Measurements from ENCODE around the gene MYCN. TPM values are rescaled to one million over a fixed set of nuclear protein-coding genes. Genes with fewer than 3 reads are reported as not detected.
"Not testable (repeated sequence)": the region's sequence is repeated elsewhere in the genome, so short reads cannot be mapped to it uniquely, and the experiment has no call there.

Gene MYCN
- total and polyA plus RNA-seq, 2 of the 13 experiments (the other 11 are each of a cell fraction or from before 2014, with no cell fraction given): not detected

DNA sequence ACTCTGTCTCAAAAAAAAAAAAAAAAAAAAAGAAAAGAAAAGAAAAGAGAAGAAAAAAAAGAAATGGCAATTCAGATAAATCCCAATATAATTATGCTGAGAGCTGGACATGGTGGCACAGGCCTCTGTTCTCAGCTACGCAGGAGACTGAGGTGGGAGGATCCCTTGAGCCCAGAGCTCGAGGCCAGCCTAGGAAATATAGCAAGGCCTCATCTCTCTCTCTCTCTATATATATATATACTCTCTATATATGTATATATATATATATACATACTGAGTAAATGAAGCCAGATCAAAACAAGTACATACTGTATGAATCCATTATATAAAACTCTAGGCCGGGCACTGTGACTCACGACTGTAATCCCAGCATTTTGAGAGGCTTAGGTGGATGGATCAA lies 30.6 kb upstream of the MYCN start:
- H3K27ac ChIP-seq (ENCODE audit: extremely low read length, insufficient read depth, low read length): no peak overlapping the region
- no peaks in the 10 kb centered on the region for H3K4me1 ChIP-seq (ENCODE audit: insufficient read depth, low read length)
- H3K4me2 ChIP-seq (ENCODE audit: low read depth, low read length): no peak overlapping the region
- TF ChIP-seq IRX3 (CRISPR knock-in tag; IDR thresholded peaks at IDR 0.05; ENCODE audit: borderline replicate concordance, low read depth) (no peak), ZNF567 (CRISPR knock-in tag; IDR thresholded peaks at IDR 0.05; ENCODE audit: borderline replicate concordance) (no peak), JUNB (CRISPR knock-in tag; IDR thresholded peaks at IDR 0.05; ENCODE audit: borderline replicate concordance) (no peak), NFE2 (CRISPR knock-in tag; IDR thresholded peaks at IDR 0.05) (no peak), ZNF260 (CRISPR knock-in tag; IDR thresholded peaks at IDR 0.05; ENCODE audit: borderline replicate concordance, low read depth) (no peak), RELA (CRISPR knock-in tag; IDR thresholded peaks at IDR 0.05) (no peak), ARID2 (CRISPR knock-in tag; IDR thresholded peaks at IDR 0.05; ENCODE audit: borderline replicate concordance) (no peak), SNAI1 (CRISPR knock-in tag; IDR thresholded peaks at IDR 0.05; ENCODE audit: borderline replicate concordance) (no peak), ZNF253 (CRISPR knock-in tag; IDR thresholded peaks at IDR 0.05; ENCODE audit: borderline replicate concordance) (no peak), CENPX (CRISPR knock-in tag; IDR thresholded peaks at IDR 0.05) (no peak), MIXL1 (CRISPR knock-in tag; IDR thresholded peaks at IDR 0.05) (no peak)
- TF ChIP-seq, protein P1, sequence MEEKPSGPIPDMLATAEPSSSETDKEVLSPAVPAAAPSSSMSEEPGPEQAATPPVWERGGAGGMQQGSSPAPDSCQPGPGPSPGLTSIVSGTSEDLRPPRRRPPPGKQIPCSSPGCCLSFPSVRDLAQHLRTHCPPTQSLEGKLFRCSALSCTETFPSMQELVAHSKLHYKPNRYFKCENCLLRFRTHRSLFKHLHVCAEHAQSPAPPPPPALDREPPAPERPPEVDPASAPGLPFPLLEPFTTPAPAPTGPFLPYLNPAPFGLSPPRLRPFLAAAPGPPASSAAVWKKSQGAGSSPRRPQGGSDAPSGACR (CRISPR knock-in tag; IDR thresholded peaks at IDR 0.05): no peak
- POLR2A ChIA-PET: no interaction called here
- no peak for ATAC-seq
- H2AFZ ChIP-seq (ENCODE audit: low read length): no peak overlapping the region
- H3K9ac ChIP-seq (ENCODE audit: insufficient read depth, low read depth, low read length): no peak overlapping the region
- H4K20me1 ChIP-seq (ENCODE audit: insufficient read depth, low read length): no peaks in the 10 kb centered on the region
- H3K9me3 ChIP-seq (ENCODE audit: low read length): no peaks in the 10 kb centered on the region
- in situ Hi-C loops (cut with HindIII; ENCODE audit: extremely low pct_ligation_motif_present, low pct_unique_long_range_greater_than_20kb) (no loop called here), intact Hi-C loops (cut with micrococcal nuclease; ENCODE audit: unreplicated experiment) (no loop called here)
- H3K4me3 ChIP-seq (replicated peaks in 1 of 3; ENCODE audit: insufficient read depth in 1 of 3, low read depth in 2 of 3, low read length in 3 of 3): no peak overlapping the region
- 0 out of 5 replicates have a peak, but pooled peaks cover 0 to 4% of the 10 kb centered on the region in 2 experiments for H3K27me3 ChIP-seq (ENCODE audit: control insufficient read depth in 1 of 2, insufficient read depth in 2 of 2, low read length in 2 of 2)
- H3K79me2 ChIP-seq (ENCODE audit: insufficient read depth, low read length): no peaks in the 10 kb centered on the region
- no peaks in the 10 kb centered on the region for H3K36me3 ChIP-seq (replicated peaks in 1 of 2; ENCODE audit: control insufficient read depth in 1 of 2, insufficient read depth in 2 of 2, low read length in 2 of 2)
- CTCF ChIA-PET (ENCODE audit: low intra/inter-chr PET ratio, low total read pairs): no interaction called here
- WGBS (ENCODE audit: low lambda C conversion rate): 41% methylated on average over 4 of the region's 4 CpGs
- DNase-seq (ENCODE audit: low spot score): no peak
- FAIRE-seq: no peak
- BruUV-seq (replicated peaks): no TSS peak

DNA sequence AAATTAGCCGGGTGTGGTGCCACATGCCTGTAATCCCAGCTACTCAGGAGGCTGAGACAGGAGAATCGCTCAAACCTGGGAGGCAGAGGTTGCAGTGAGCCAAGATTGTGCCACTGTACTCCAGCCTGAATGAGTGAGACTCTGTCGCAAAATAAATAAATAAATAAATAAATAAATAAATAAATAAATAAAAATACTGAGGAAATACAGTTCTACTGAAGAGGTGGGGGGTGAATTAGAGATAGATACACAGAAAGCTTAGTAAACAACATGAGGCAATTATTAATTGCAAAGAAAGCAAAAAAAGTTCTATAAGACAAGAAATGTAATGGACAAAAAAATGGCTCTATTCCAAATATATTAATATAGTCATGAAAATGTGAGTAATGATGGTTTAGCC lies 29.1 kb upstream of the MYCN start:
- H3K9ac ChIP-seq (ENCODE audit: insufficient read depth, low read depth, low read length); H3K36me3 ChIP-seq (replicated peaks in 1 of 2; ENCODE audit: control insufficient read depth in 1 of 2, insufficient read depth in 2 of 2, low read length in 2 of 2); H4K20me1 ChIP-seq (ENCODE audit: insufficient read depth, low read length); H3K9me3 ChIP-seq (ENCODE audit: low read length); CTCF ChIA-PET (ENCODE audit: low intra/inter-chr PET ratio, low total read pairs); H3K27ac ChIP-seq (ENCODE audit: extremely low read length, insufficient read depth, low read length); in situ Hi-C loops (cut with HindIII; ENCODE audit: extremely low pct_ligation_motif_present, low pct_unique_long_range_greater_than_20kb); H2AFZ ChIP-seq (ENCODE audit: low read length); H3K79me2 ChIP-seq (ENCODE audit: insufficient read depth, low read length); POLR2A ChIA-PET; intact Hi-C loops (cut with micrococcal nuclease; ENCODE audit: unreplicated experiment); H3K4me2 ChIP-seq (ENCODE audit: low read depth, low read length); ATAC-seq; FAIRE-seq; DNase-seq (ENCODE audit: low spot score); H3K4me1 ChIP-seq (ENCODE audit: insufficient read depth, low read length); H3K27me3 ChIP-seq (ENCODE audit: control insufficient read depth in 1 of 2, insufficient read depth in 2 of 2, low read length in 2 of 2); BruUV-seq (replicated peaks); H3K4me3 ChIP-seq (replicated peaks in 1 of 3; ENCODE audit: insufficient read depth in 1 of 3, low read depth in 2 of 3, low read length in 3 of 3): not testable (repeated sequence)
- 31% methylated on average over 3 of the region's 3 CpGs for WGBS (ENCODE audit: low lambda C conversion rate)

Data from HepG2 (cell line).